K562 (cell line): ENCODE measurements around the gene CTNNB1.

ENCODE experiments used
- CREM ChIP-seq: IDR thresholded peaks from 2 replicates; pipeline ENCODE4 v1.6.1; 2014; ENCODE audit warnings: antibody characterized with exemption, low read depth
- EP300 ChIP-seq: IDR thresholded peaks from 2 replicates; pipeline ENCODE4 v1.6.1; 2012; ENCODE audit warnings: low read length, improper control_type of control experiment
- NONO ChIP-seq, 2 experiments: fragments of 200-400 bp in 1 of 2; fragments of 450-650 bp in 1 of 2; formaldehyde crosslinking in 1 of 2; IDR thresholded peaks; 2 replicates each; pipeline ENCODE4 v1.6.1; 2017; ENCODE audit warnings: low read depth in 2 of 2, mild to moderate bottlenecking in 2 of 2, moderate library complexity in 2 of 2, low read length in 1 of 2
- NR1H2 ChIP-seq: sonication (generic); formaldehyde crosslinking; IDR thresholded peaks from 2 replicates; pipeline ENCODE4 v1.4.0; 2020; ENCODE audit warnings: mild to moderate bottlenecking, missing genetic modification reagents
- POLR2A ChIP-seq: fragments of 450-650 bp; conservative IDR thresholded peaks from 2 replicates; pipeline ENCODE4 v1.6.1; 2016
- UBTF ChIP-seq, 2 experiments: IDR thresholded peaks; 2 replicates each; pipeline ENCODE4 v1.6.1; 2012; ENCODE audit warnings: improper control_type of control experiment in 2 of 2, low read depth in 2 of 2, low read length in 2 of 2, borderline replicate concordance in 1 of 2
- ZKSCAN1 ChIP-seq: fragments of 150-350 bp; IDR thresholded peaks from 2 replicates; pipeline ENCODE4 v1.6.1; 2016; ENCODE audit warnings: low read depth, low read length
- ZNF239 ChIP-seq: fragments of 250-450 bp; sonication (Bioruptor Pico); IDR thresholded peaks from 2 replicates; pipeline ENCODE4 v1.4.0; 2020; ENCODE audit warnings: mild to moderate bottlenecking
- ZNF24 ChIP-seq: fragments of 450-650 bp; IDR thresholded peaks from 2 replicates; pipeline ENCODE4 v1.6.1; 2016
- ZNF584 ChIP-seq: fragments of 200-800 bp; sonication (Bioruptor generic); IDR thresholded peaks from 2 replicates; pipeline ENCODE4 v1.6.1; 2016; ENCODE audit warnings: low read depth, mild to moderate bottlenecking, missing genetic modification characterization, missing compliant biosample characterization

- TF ChIP-seq NR1H2 (CRISPR knock-in tag): no peak
- no peak for TF ChIP-seq POLR2A
- no peak for TF ChIP-seq ZNF239
- TF ChIP-seq UBTF (IDR thresholded peaks at IDR 0.05; ENCODE audit: borderline replicate concordance in 1 of 2, low read depth in 2 of 2, low read length in 2 of 2): no peak
- no peak for TF ChIP-seq ZNF24
- TF ChIP-seq CREM: no peak
- no peak for TF ChIP-seq ZKSCAN1
- TF ChIP-seq EP300: no peak
- TF ChIP-seq NONO (IDR thresholded peaks at IDR 0.05; ENCODE audit: low read depth in 2 of 2, low read length in 1 of 2): no peak
- TF ChIP-seq ZNF584 (CRISPR knock-in tag): no peak
Observed at GRCh38 chr3:41247055-41248004, 48.0 kb downstream of the CTNNB1 start.
